ENCODE measurements around the gene PDK2. TPM values are rescaled to one million over a fixed set of nuclear protein-coding genes. Genes with fewer than 3 reads are reported as not detected.

Gene PDK2
- polyA plus RNA-seq, 1 experiment: 155 TPM

GRCh38 chr17:50146230-50146926 lies 51.2 kb downstream of the PDK2 start:
- ChIA-PET CTCF (interaction anchor here (0.6 to 4.4 kb wide), 15 partner anchors 10 to 150 kb away, joined by 3 to 20 read pairs (median 4); no protein-coding TSS in a partner anchor), POLR2A (no interaction called here)
- H3K4me3 ChIP-seq (ENCODE audit: low read depth, low read length): peak overlapping the region; percentile 67
- H3K36me3 ChIP-seq (ENCODE audit: control insufficient read depth, insufficient read depth, low read length): peaks cover 28% of the 10 kb centered on the region
- TF ChIP-seq, protein P1, sequence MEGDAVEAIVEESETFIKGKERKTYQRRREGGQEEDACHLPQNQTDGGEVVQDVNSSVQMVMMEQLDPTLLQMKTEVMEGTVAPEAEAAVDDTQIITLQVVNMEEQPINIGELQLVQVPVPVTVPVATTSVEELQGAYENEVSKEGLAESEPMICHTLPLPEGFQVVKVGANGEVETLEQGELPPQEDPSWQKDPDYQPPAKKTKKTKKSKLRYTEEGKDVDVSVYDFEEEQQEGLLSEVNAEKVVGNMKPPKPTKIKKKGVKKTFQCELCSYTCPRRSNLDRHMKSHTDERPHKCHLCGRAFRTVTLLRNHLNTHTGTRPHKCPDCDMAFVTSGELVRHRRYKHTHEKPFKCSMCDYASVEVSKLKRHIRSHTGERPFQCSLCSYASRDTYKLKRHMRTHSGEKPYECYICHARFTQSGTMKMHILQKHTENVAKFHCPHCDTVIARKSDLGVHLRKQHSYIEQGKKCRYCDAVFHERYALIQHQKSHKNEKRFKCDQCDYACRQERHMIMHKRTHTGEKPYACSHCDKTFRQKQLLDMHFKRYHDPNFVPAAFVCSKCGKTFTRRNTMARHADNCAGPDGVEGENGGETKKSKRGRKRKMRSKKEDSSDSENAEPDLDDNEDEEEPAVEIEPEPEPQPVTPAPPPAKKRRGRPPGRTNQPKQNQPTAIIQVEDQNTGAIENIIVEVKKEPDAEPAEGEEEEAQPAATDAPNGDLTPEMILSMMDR (IDR thresholded peaks at IDR 0.05; ENCODE audit: insufficient read depth, low read depth, low read length): peak; percentile 33
- DNase-seq (ENCODE audit: low read depth): no peak
- no peaks in the 10 kb centered on the region for H3K27me3 ChIP-seq (ENCODE audit: control insufficient read depth, insufficient read depth, low read length)

DNA sequence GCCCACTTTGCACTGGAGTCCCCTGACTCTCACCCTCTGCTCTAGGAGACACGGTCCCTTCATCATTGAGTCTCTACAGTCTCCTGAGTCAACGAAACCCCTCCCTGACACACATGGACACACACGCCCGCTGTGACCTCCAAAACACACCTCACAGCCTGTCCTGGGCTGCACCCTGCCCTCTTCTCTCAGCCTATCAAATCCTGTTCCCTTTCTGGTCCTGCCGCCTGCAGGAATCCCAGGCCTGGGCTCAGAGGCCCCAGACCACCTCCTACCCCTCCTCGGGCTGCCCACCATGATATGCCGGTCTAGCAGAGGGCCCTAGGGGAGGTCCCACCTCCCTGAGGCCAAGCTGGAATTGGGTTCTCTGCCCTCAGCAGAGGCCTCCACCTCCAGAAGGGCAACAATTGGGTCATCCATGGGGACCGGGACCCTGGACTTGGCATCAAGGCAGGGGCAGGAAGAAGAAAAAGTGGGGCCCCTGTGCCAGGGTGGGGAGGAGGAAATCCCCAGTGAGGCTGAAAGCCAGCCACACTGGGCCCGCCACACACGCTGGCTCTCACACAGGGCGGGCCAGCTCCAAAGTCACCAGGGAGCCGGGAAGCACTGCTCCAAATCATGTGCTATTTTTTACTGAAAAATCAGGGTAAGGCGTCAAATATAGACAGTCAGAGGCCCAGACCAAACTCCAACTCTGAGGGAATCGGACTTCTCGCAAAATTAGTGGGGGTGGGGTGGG lies 51.9 kb downstream of the PDK2 start:
- no peak for DNase-seq (ENCODE audit: low read depth)
- CTCF ChIA-PET: interaction anchor here (0.6 to 4.4 kb wide), 11 partner anchors 7 to 149 kb away, joined by 3 to 20 read pairs (median 6); partner anchors contain the start of gene PDK2
- TF ChIP-seq, protein P1 (IDR thresholded peaks at IDR 0.05; ENCODE audit: insufficient read depth, low read depth, low read length): no peak
- Histone ChIP-seq H3K27me3 (ENCODE audit: control insufficient read depth, insufficient read depth, low read length) (no peaks in the 10 kb centered on the region), H3K4me3 (ENCODE audit: low read depth, low read length) (peak overlapping the region; percentile 67), H3K36me3 (ENCODE audit: control insufficient read depth, insufficient read depth, low read length) (peaks cover 23% of the 10 kb centered on the region)
- POLR2A ChIA-PET: interaction anchor here (0.7 kb wide), 1 partner anchor 117 kb away, joined by 18 read pairs; no protein-coding TSS in a partner anchor

- POLR2A ChIA-PET: no interaction called here
- CTCF ChIA-PET: interaction anchor here (0.5 to 4.4 kb wide), 9 partner anchors 8 to 146 kb away, joined by 3 to 20 read pairs (median 6); partner anchors contain the start of gene PDK2
- Histone ChIP-seq H3K27me3 (ENCODE audit: control insufficient read depth, insufficient read depth, low read length) (no peaks in the 10 kb centered on the region), H3K4me3 (ENCODE audit: low read depth, low read length) (peak overlapping the region; percentile 67), H3K36me3 (ENCODE audit: control insufficient read depth, insufficient read depth, low read length) (peaks cover 17% of the 10 kb centered on the region)
- no peak for DNase-seq (ENCODE audit: low read depth)
- TF ChIP-seq, protein P1 (IDR thresholded peaks at IDR 0.05; ENCODE audit: insufficient read depth, low read depth, low read length): no peak
Measured at GRCh38 chr17:50147841-50148225, 52.7 kb downstream of the PDK2 start.

DNA sequence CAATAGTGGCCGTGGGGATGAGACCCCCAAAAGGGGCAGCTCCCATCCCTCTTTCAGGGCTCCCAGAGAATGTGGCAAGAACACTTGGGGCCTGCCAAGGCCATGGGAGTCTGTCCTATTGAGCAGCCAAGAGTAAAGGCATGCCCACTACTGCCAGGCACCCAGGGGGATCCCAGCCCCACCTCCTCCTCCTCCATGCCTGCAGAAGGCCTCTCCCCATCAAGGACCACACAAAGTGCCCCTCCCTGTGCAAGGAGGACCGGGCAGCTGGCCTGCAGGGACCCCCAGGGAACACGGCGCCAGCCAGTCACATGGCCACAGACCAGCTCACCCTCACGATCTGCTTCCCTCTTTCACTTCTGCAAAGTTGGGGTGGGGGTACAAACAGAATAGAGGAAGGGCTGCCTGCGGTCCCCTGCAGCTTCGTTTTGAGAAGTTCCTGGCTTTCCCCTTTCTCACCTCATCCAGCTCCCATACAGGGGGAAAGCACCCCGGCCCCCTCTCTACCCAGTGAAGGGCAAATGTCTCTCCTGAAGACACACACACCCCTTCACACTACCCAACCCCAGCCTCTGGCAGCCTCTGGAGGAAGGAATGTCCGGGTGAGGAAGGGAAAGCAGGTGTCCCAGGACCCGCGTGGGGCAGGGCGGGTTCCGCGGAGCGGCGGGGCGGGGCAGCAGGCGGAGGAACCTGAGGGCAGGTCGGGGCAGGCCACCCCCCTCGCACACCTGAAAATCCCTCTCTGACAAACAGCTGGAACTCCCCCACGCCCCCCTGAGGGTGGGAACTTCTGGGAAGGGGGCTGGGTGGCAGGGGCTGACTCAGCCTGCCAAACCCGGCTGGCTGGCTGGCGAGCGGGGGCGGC lies 53.3 kb downstream of the PDK2 start:
- TF ChIP-seq, protein P1 (IDR thresholded peaks at IDR 0.05; ENCODE audit: insufficient read depth, low read depth, low read length): peak; percentile 56
- CTCF ChIA-PET: interaction anchor here (0.5 to 4.4 kb wide), 8 partner anchors 8 to 145 kb away, joined by 3 to 20 read pairs (median 5); partner anchors contain the start of gene PDK2
- POLR2A ChIA-PET: no interaction called here
- DNase-seq (ENCODE audit: low read depth): no peak
- Histone ChIP-seq H3K36me3 (ENCODE audit: control insufficient read depth, insufficient read depth, low read length) (peaks cover 11% of the 10 kb centered on the region), H3K4me3 (ENCODE audit: low read depth, low read length) (peak overlapping the region; percentile 67), H3K27me3 (ENCODE audit: control insufficient read depth, insufficient read depth, low read length) (no peaks in the 10 kb centered on the region)
